HepG2 (cell line): Measurements from ENCODE around the gene CCDC14. TPM values are rescaled to one million over a fixed set of nuclear protein-coding genes. Genes with fewer than 3 reads are reported as not detected.

Experiments used
- ATAC-seq: fragments of 200-7000 bp; cut with Tn5 transposase; 3 replicates; pipeline ENCODE4 v1.9.1; 2020; ENCODE audit warnings: mild to moderate bottlenecking, moderate library complexity
- BruUV-seq: library from RNA; stranded (reverse); fragments of 400-500 nt; replicated peaks from 2 replicates; lab custom pipeline; 2021; lab: Mats Ljungman, UMichigan
- CTCF ChIA-PET: fragments of 300-600 bp; formaldehyde crosslinking; extraction: SDS; loops from one replicate; lab custom pipeline; 2021; ENCODE audit warnings: low total read pairs, inconsistent platforms, low intra/inter-chr PET ratio; lab: Yijun Ruan, JAX
- POLR2A ChIA-PET: fragments of 350-600 bp; sonication (Branson Sonifier 250); formaldehyde crosslinking; loops from one replicate; lab custom pipeline; 2020; ENCODE audit warnings: antibody characterized with exemption, inconsistent platforms; lab: Yijun Ruan, JAX
- DNase-seq: peaks from one replicate; pipeline ENCODE4 v3.0.0-alpha.2; 2015; ENCODE audit warnings: low spot score
- FAIRE-seq: peaks from 3 replicates; lab custom pipeline; 2011; peaks lifted over from hg19 to GRCh38; lab: Jason Lieb, UNC
- H2AFZ ChIP-seq: one replicate; pipeline ENCODE4 v1.6.1; 2011; ENCODE audit warnings: low read length, inconsistent platforms
- H3K27ac ChIP-seq: fragments of 300-600 bp; 3 replicates; pipeline ENCODE4 v1.8.0; 2011; ENCODE audit warnings: mixed run types, mild to moderate bottlenecking, mixed read lengths, low read length, inconsistent platforms; ENCODE audit not compliant: insufficient read depth; ENCODE audit errors: extremely low read length
- H3K27me3 ChIP-seq, 2 experiments: fragments of 200-600 bp in 1 of 2; 2 replicates in 1 of 2; 3 replicates in 1 of 2; pipeline versions ENCODE4 v1.6.0 to v1.8.0; 2011; ENCODE audit warnings: low read length in 2 of 2, mild to moderate bottlenecking in 2 of 2, moderate library complexity in 2 of 2, inconsistent platforms in 1 of 2; ENCODE audit not compliant: insufficient read depth in 2 of 2, control insufficient read depth in 1 of 2
- H3K36me3 ChIP-seq, 2 experiments: fragments of 200-600 bp in 1 of 2; replicated peaks in 1 of 2; 2 replicates in 1 of 2; 3 replicates in 1 of 2; pipeline versions ENCODE4 v1.5.1 to v1.8.0; 2011; ENCODE audit warnings: low read length in 2 of 2, inconsistent platforms in 1 of 2; ENCODE audit not compliant: insufficient read depth in 2 of 2, control insufficient read depth in 1 of 2
- H3K4me1 ChIP-seq: 2 replicates; pipeline ENCODE4 v1.5.1; 2012; ENCODE audit warnings: low read length, inconsistent platforms; ENCODE audit not compliant: insufficient read depth
- H3K4me2 ChIP-seq: 2 replicates; pipeline ENCODE4 v1.6.0; 2011; ENCODE audit warnings: low read depth, low read length, inconsistent platforms
- H3K4me3 ChIP-seq, 3 experiments: fragments of 200-600 bp in 1 of 3; sonication (generic), shearing (Covaris generic) in 1 of 3; replicated peaks in 1 of 3; 2 replicates each; pipeline ENCODE4 v1.5.1; 2011 to 2016; ENCODE audit warnings: low read length in 3 of 3, inconsistent platforms in 2 of 3, low read depth in 2 of 3, mild to moderate bottlenecking in 2 of 3, control low read depth in 1 of 3, mixed read lengths in 1 of 3; ENCODE audit not compliant: insufficient read depth in 1 of 3
- H3K79me2 ChIP-seq: one replicate; pipeline ENCODE4 v1.6.1; 2011; ENCODE audit warnings: low read length, inconsistent platforms; ENCODE audit not compliant: insufficient read depth
- H3K9ac ChIP-seq: 2 replicates; pipeline ENCODE4 v1.6.0; 2011; ENCODE audit warnings: mild to moderate bottlenecking, low read depth, low read length, inconsistent platforms; ENCODE audit not compliant: insufficient read depth
- H3K9me3 ChIP-seq: 2 replicates; pipeline ENCODE4 v1.5.1; 2012; ENCODE audit warnings: mild to moderate bottlenecking, low read length
- H4K20me1 ChIP-seq: 2 replicates; pipeline ENCODE4 v1.6.0; 2011; ENCODE audit warnings: inconsistent platforms, mild to moderate bottlenecking, low read length, moderate library complexity; ENCODE audit not compliant: insufficient read depth
- ARID2 ChIP-seq: sonication (generic); formaldehyde crosslinking; IDR thresholded peaks from 2 replicates; pipeline ENCODE4 v1.8.1; 2022; ENCODE audit warnings: mild to moderate bottlenecking, missing genetic modification reagents, borderline replicate concordance
- CHD2 ChIP-seq: IDR thresholded peaks from 2 replicates; pipeline ENCODE4 v1.6.1; 2011; ENCODE audit warnings: low read depth, low read length, improper control_type of control experiment
- FOXA1 ChIP-seq, 2 experiments: fragments of 450-650 bp in 1 of 2; sonication (generic) in 1 of 2; formaldehyde crosslinking in 1 of 2; IDR thresholded peaks; 2 replicates each; pipeline versions ENCODE4 v1.4.0 to v1.6.1; 2016 to 2020; ENCODE audit warnings: missing genetic modification reagents in 1 of 2
- RFXANK ChIP-seq: IDR thresholded peaks from 2 replicates; pipeline ENCODE4 v1.6.1; 2016
- SIN3A ChIP-seq: IDR thresholded peaks from 2 replicates; pipeline ENCODE4 v1.6.1; 2011; ENCODE audit warnings: low read depth, mild to moderate bottlenecking, control low read depth, low read length, borderline replicate concordance
- SMAD3 ChIP-seq: sonication (generic); formaldehyde crosslinking; IDR thresholded peaks from 2 replicates; pipeline ENCODE4 v1.4.0; 2020; ENCODE audit warnings: missing genetic modification reagents
- SOX13 ChIP-seq, 3 experiments: fragments of 450-650 bp in 1 of 3; sonication (generic) in 1 of 3; formaldehyde crosslinking in 1 of 3; IDR thresholded peaks in 2 of 3; conservative IDR thresholded peaks in 1 of 3; 2 replicates each; pipeline versions ENCODE4 v1.5.0 to v1.6.1; 2016 to 2020; ENCODE audit warnings: antibody characterized with exemption in 1 of 3, mild to moderate bottlenecking in 1 of 3, missing compliant biosample characterization in 1 of 3, missing genetic modification reagents in 1 of 3, moderate library complexity in 1 of 3
- SUZ12 ChIP-seq: fragments of 150-350 bp; IDR thresholded peaks from 2 replicates; pipeline ENCODE4 v1.6.1; 2014; ENCODE audit warnings: low read depth, low read length
- TBX3 ChIP-seq: fragments of 450-650 bp; IDR thresholded peaks from 2 replicates; pipeline ENCODE4 v1.6.1; 2017; ENCODE audit warnings: antibody characterized with exemption, mild to moderate bottlenecking, inconsistent platforms, borderline replicate concordance
- YEATS2 ChIP-seq: sonication (generic); formaldehyde crosslinking; IDR thresholded peaks from 2 replicates; pipeline ENCODE4 v1.4.0; 2020; ENCODE audit warnings: missing genetic modification reagents, borderline replicate concordance
- ZBTB46 ChIP-seq: sonication (generic); formaldehyde crosslinking; IDR thresholded peaks from 2 replicates; pipeline ENCODE4 v1.4.0; 2020; ENCODE audit warnings: mild to moderate bottlenecking, missing genetic modification reagents, borderline replicate concordance
- ZNF331 ChIP-seq: sonication (generic); formaldehyde crosslinking; IDR thresholded peaks from 2 replicates; pipeline ENCODE4 v1.4.0; 2020; ENCODE audit warnings: missing genetic modification reagents
- WGBS: methylation state at CpG from one replicate; pipeline ENCODE4 v1.1.6; 2017; ENCODE audit warnings: low lambda C conversion rate; 5-methylcytosine and 5-hydroxymethylcytosine counted together
- in situ Hi-C: cut with HindIII; loops from 2 replicates; pipeline ENCODE4 v1.10.0; 2017; ENCODE audit warnings: low pct_unique_long_range_greater_than_20kb; ENCODE audit not compliant: extremely low pct_ligation_motif_present
- intact Hi-C: fragments of 100-400 bp; cut with micrococcal nuclease; formaldehyde crosslinking; loops from one replicate; pipeline ENCODE4 v1.10.0; 2022; ENCODE audit not compliant: unreplicated experiment
- polyA plus RNA-seq, 8 experiments: library from polyadenylated mRNA; depleted of rRNA in 3 of 8; stranded (reverse) in 7 of 8; unstranded in 1 of 8; fragments of >200 nt; fragmentation: Illumina TruSeq in 4 of 8; extraction: Trizol in 4 of 8; gene quantifications; 2 replicates each; pipeline versions ENCODE4 v1.2.1 to v1.2.3, GENCODE V29; 2011 to 2016; ENCODE audit warnings: low read depth in 4 of 8, missing spikeins in 1 of 8, mixed read lengths in 1 of 8; ENCODE audit not compliant: insufficient read depth in 1 of 8
- total RNA-seq, 5 experiments: library from RNA; depleted of rRNA; stranded (reverse); fragments of >200 nt; fragmentation: Illumina TruSeq; extraction: Trizol; gene quantifications; 2 replicates each; pipeline ENCODE4 v1.2.3, GENCODE V29; 2016; ENCODE audit warnings: low read depth in 1 of 5
- TF ChIP-seq, protein P1 (sequence below): sonication (generic); formaldehyde crosslinking; IDR thresholded peaks from 2 replicates; pipeline ENCODE4 v1.5.1; 2020; ENCODE audit warnings: mild to moderate bottlenecking, missing genetic modification reagents

CCDC14 gene
- total and polyA plus RNA-seq, 2 of the 13 experiments (the other 11 are each of a cell fraction or from before 2014, with no cell fraction given) = 48.7 to 49.0 TPM

- Histone ChIP-seq H2AFZ (no peak overlapping the region), H4K20me1 (no peaks in the 10 kb centered on the region), H3K27ac (no peak overlapping the region), H3K9me3 (no peaks in the 10 kb centered on the region)
- 98% methylated on average over 4 of the region's 4 CpGs for WGBS
- intact Hi-C loops = no loop called here
- DNase-seq = no peak
- TF ChIP-seq ZBTB46 (CRISPR knock-in tag) = no peak
- TF ChIP-seq TBX3 = no peak
- no peak for TF ChIP-seq SUZ12
- TF ChIP-seq ARID2 (CRISPR knock-in tag) = no peak
- no peak for TF ChIP-seq FOXA1 (IDR thresholded peaks at IDR 0.05)
- TF ChIP-seq FOXA1 (CRISPR knock-in tag; IDR thresholded peaks at IDR 0.05) = no peak
- TF ChIP-seq YEATS2 = no peak
- no peak for TF ChIP-seq ZNF331 (CRISPR knock-in tag)
- TF ChIP-seq SIN3A = no peak
- TF ChIP-seq SMAD3 = no peak
- TF ChIP-seq, protein P1, sequence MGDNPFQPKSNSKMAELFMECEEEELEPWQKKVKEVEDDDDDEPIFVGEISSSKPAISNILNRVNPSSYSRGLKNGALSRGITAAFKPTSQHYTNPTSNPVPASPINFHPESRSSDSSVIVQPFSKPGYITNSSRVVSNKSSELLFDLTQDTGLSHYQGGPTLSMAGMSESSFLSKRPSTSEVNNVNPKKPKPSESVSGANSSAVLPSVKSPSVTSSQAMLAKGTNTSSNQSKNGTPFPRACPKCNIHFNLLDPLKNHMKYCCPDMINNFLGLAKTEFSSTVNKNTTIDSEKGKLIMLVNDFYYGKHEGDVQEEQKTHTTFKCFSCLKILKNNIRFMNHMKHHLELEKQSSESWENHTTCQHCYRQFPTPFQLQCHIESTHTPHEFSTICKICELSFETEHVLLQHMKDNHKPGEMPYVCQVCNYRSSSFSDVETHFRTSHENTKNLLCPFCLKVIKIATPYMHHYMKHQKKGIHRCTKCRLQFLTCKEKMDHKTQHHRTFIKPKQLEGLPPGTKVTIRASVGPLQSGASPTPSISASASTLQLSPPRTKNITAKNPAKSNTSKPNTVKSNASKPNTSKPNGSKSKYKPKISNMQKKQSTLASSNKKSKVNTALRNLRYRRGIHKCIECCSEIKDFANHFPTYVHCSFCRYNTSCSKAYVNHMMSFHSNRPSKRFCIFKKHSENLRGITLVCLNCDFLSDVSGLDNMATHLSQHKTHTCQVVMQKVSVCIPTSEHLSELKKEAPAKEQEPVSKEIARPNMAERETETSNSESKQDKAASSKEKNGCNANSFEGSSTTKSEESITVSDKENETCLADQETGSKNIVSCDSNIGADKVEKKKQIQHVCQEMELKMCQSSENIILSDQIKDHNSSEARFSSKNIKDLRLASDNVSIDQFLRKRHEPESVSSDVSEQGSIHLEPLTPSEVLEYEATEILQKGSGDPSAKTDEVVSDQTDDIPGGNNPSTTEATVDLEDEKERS (CRISPR knock-in tag) = no peak
- TF ChIP-seq RFXANK (CRISPR knock-in tag) = no peak
- no peak for TF ChIP-seq CHD2
- no peak for TF ChIP-seq SOX13 (IDR thresholded peaks at IDR 0.05)
- TF ChIP-seq SOX13 (CRISPR knock-in tag; conservative IDR thresholded peaks at IDR 0.05 in 1 of 2, IDR thresholded peaks at IDR 0.05 in 1 of 2) = no peak
- TF ChIP-seq, all 625 proteins: peak for 0
- FAIRE-seq (no peak), ATAC-seq (no peak)
- BruUV-seq = no TSS peak
- in situ Hi-C loops = no loop called here
- POLR2A ChIA-PET = no interaction called here
- Histone ChIP-seq H3K9ac (no peak overlapping the region), H3K79me2 (peaks cover 1% of the 10 kb centered on the region), H3K4me2 (no peak overlapping the region), H3K4me3 (no peak overlapping the region), H3K4me1 (peaks cover 9% of the 10 kb centered on the region), H3K27me3 (no peaks in the 10 kb centered on the region), H3K36me3 (peaks cover 2 to 32% of the 10 kb centered on the region in 2 experiments; a peak in 3 of 5 replicates)
- CTCF ChIA-PET = no interaction called here
Measured at GRCh38 chr3:123953735-123954134, 7.3 kb downstream of the CCDC14 start.
